Measurements from ENCODE around the gene FN3KRP.
"Not testable (repeated sequence)": the region's sequence is repeated elsewhere in the genome, so short reads cannot be mapped to it uniquely, and the experiment has no call there.

FN3KRP gene

GRCh38 chr17:82745524-82745923 lies 29.0 kb downstream of the FN3KRP start:
- DNase-seq = no peak

- no peak for DNase-seq
These were observed 32.2 kb downstream of the FN3KRP start for GRCh38 chr17:82748756-82749155.

- no peak for DNase-seq
These were observed 33.9 kb downstream of the FN3KRP start for GRCh38 chr17:82750241-82750908.

GRCh38 chr17:82751171-82751570 lies 34.7 kb downstream of the FN3KRP start:
- DNase-seq = no peak

GRCh38 chr17:82751571-82752370 lies 35.3 kb downstream of the FN3KRP start, which contains the start of gene TBCD:
TSS of gene TBCD (plus strand) at chr17:82752065. CDS start at chr17:82752194, 129 bp downstream.
- peak; percentile 31 for DNase-seq

- DNase-seq = no peak
These were observed 36.1 kb downstream of the FN3KRP start for GRCh38 chr17:82752371-82753200.

GRCh38 chr17:82753201-82753464 lies 36.6 kb downstream of the FN3KRP start:
- DNase-seq = no peak

- DNase-seq = no peak
These were observed 38.0 kb downstream of the FN3KRP start for GRCh38 chr17:82754297-82755208.

- DNase-seq = no peak
These were observed 39.7 kb downstream of the FN3KRP start for GRCh38 chr17:82756166-82756565.

- no peak for DNase-seq
These were observed 48.9 kb downstream of the FN3KRP start for GRCh38 chr17:82765371-82765770.

GRCh38 chr17:82767041-82767754 lies 50.7 kb downstream of the FN3KRP start:
- DNase-seq = no peak

GRCh38 chr17:82769041-82769440 lies 52.5 kb downstream of the FN3KRP start:
- DNase-seq = no peak

- no peak for DNase-seq
These were observed 55.5 kb downstream of the FN3KRP start for GRCh38 chr17:82772026-82772425.

- not testable (repeated sequence) for DNase-seq
These were observed 58.0 kb downstream of the FN3KRP start for GRCh38 chr17:82774456-82774855.

- DNase-seq = no peak
These were observed 58.7 kb downstream of the FN3KRP start for GRCh38 chr17:82775001-82775823.

GRCh38 chr17:82776454-82776853 lies 59.9 kb downstream of the FN3KRP start:
- DNase-seq = no peak
